Upper lobe of right lung (tissue), 1 donor: ENCODE data around the gene CDC14B. TPM values are rescaled to one million over a fixed set of nuclear protein-coding genes. Genes with fewer than 3 reads are reported as not detected.
A peak's percentile ranks its signal among the peaks of the same experiment; 100 is the strongest.

Source experiments
- ATAC-seq: fragments of 200-7000 bp; cut with Tn5 transposase; one replicate; pipeline ENCODE4 v1.9.1; 2020; ENCODE audit warnings: mild to moderate bottlenecking, moderate library complexity
- DNase-seq: peaks from one replicate; pipeline ENCODE4 v3.0.0-alpha.2; 2020
- H3K27ac ChIP-seq: fragments of 200-600 bp; one replicate; pipeline ENCODE4 v1.8.0; 2022
- H3K27me3 ChIP-seq: fragments of 200-600 bp; one replicate; pipeline ENCODE4 v1.8.0; 2022; ENCODE audit warnings: mild to moderate bottlenecking
- H3K36me3 ChIP-seq: fragments of 200-600 bp; one replicate; pipeline ENCODE4 v1.8.0; 2022
- H3K4me1 ChIP-seq: fragments of 200-600 bp; one replicate; pipeline ENCODE4 v1.8.0; 2022
- H3K4me3 ChIP-seq: fragments of 200-600 bp; one replicate; pipeline ENCODE4 v1.8.0; 2022; ENCODE audit warnings: mild to moderate bottlenecking
- H3K9me3 ChIP-seq: fragments of 200-600 bp; one replicate; pipeline ENCODE4 v1.8.0; 2022
- CTCF ChIP-seq: fragments of 200-600 bp; IDR thresholded peaks from one replicate; pipeline ENCODE4 v1.8.0; 2022; ENCODE audit warnings: antibody characterized with exemption
- intact Hi-C: fragments of 100-400 bp; cut with DNase I; formaldehyde crosslinking; loops from one replicate; pipeline ENCODE4 v1.11.0; 2022
- total RNA-seq: library from RNA; stranded (reverse); fragmentation: NEBNext Ultra II Directional; extraction: Animal tissue kit (Norgen Biotek cat#: 25700); gene quantifications from one replicate; pipeline ENCODE4 v1.2.1, GENCODE V29; 2021
- donor health status: DM: no; HTN: yes; CAD: no; lungs with severe emphysema.

The CDC14B gene
- total RNA-seq, 1 donor from 2014 or later = 14.5 TPM

GRCh38 chr9:96663506-96664120, 44.0 kb upstream of the CDC14B start:
- no peaks in the 10 kb centered on the region for H3K27me3 ChIP-seq
- no peak overlapping the region for H3K27ac ChIP-seq
- no peak for DNase-seq
- intact Hi-C loops = no loop called here
- no peaks in the 10 kb centered on the region for H3K9me3 ChIP-seq
- H3K4me1 ChIP-seq = no peaks in the 10 kb centered on the region
- no peak overlapping the region for H3K4me3 ChIP-seq
- H3K36me3 ChIP-seq = no peaks in the 10 kb centered on the region
- no peak for ATAC-seq
- TF ChIP-seq CTCF = no peak

GRCh38 chr9:96661711-96662110, 42.1 kb upstream of the CDC14B start:
- ATAC-seq (peak; percentile 90), DNase-seq (no peak)
- no peaks in the 10 kb centered on the region for H3K4me1 ChIP-seq
- no peak overlapping the region for H3K4me3 ChIP-seq
- peak overlapping the region; percentile 1 for H3K27ac ChIP-seq
- H3K9me3 ChIP-seq = no peaks in the 10 kb centered on the region
- no peaks in the 10 kb centered on the region for H3K27me3 ChIP-seq
- intact Hi-C loops = no loop called here
- H3K36me3 ChIP-seq = no peaks in the 10 kb centered on the region
- TF ChIP-seq CTCF = no peak

GRCh38 chr9:96660692-96661248, 41.1 kb upstream of the CDC14B start:
- H3K4me3 ChIP-seq = no peak overlapping the region
- intact Hi-C loops = no loop called here
- no peak overlapping the region for H3K27ac ChIP-seq
- no peak for DNase-seq
- no peaks in the 10 kb centered on the region for H3K27me3 ChIP-seq
- peaks cover 3% of the 10 kb centered on the region for H3K4me1 ChIP-seq
- no peaks in the 10 kb centered on the region for H3K9me3 ChIP-seq
- no peak for TF ChIP-seq CTCF
- ATAC-seq = no peak
- H3K36me3 ChIP-seq = no peaks in the 10 kb centered on the region

- intact Hi-C loops = loop anchor here (10.0 kb wide), 1 partner anchor 331 kb away; no protein-coding TSS in a partner anchor
- Histone ChIP-seq H3K27ac (peak within 1 kb of the TSS; percentile 96), H3K4me1 (peaks cover 7% of the 10 kb centered on the region), H3K36me3 (peaks cover 16% of the 10 kb centered on the region), H3K9me3 (no peaks in the 10 kb centered on the region), H3K4me3 (peak within 1 kb of the TSS; percentile 75), H3K27me3 (no peaks in the 10 kb centered on the region)
- no peak for TF ChIP-seq CTCF
- ATAC-seq (peak; percentile 91), DNase-seq (peak; percentile 95)
These were observed 35.7 kb upstream of the CDC14B start, which contains the start of gene PRXL2C for GRCh38 chr9:96655198-96655851. Gene PRXL2C, minus strand, starts transcription at chr9:96655317. Its CDS starts 36 bp downstream, at chr9:96655281.

GRCh38 chr9:96654450-96655197, 35.0 kb upstream of the CDC14B start:
- intact Hi-C loops = loop anchor here (10.0 kb wide), 1 partner anchor 330 kb away; no protein-coding TSS in a partner anchor
- Histone ChIP-seq H3K4me3 (peak overlapping the region; percentile 75), H3K27ac (peak overlapping the region; percentile 96), H3K27me3 (no peaks in the 10 kb centered on the region), H3K4me1 (peaks cover 7% of the 10 kb centered on the region), H3K9me3 (no peaks in the 10 kb centered on the region), H3K36me3 (peaks cover 23% of the 10 kb centered on the region)
- TF ChIP-seq CTCF = no peak
- DNase-seq = peak; percentile 92
- peak; percentile 90 for ATAC-seq
